Astrocyte (in vitro differentiated cells and primary cell): ENCODE data around the gene ZXDC.

ENCODE experiments used
- CTCF ChIP-seq: IDR thresholded peaks from 2 replicates; pipeline ENCODE4 v1.5.1; 2011; ENCODE audit warnings: low read depth, mild to moderate bottlenecking, inconsistent platforms, low read length, moderate library complexity; ENCODE audit not compliant: insufficient read depth
- EZH2 ChIP-seq: IDR thresholded peaks from 2 replicates; pipeline ENCODE4 v1.6.1; 2012; ENCODE audit warnings: mild to moderate bottlenecking, low read length, inconsistent platforms; ENCODE audit not compliant: insufficient read depth

- no peak for TF ChIP-seq CTCF
- no peak for TF ChIP-seq EZH2
Measured at GRCh38 chr3:126439968-126440708, 35.6 kb downstream of the ZXDC start.
